Hepatocyte (in vitro differentiated cells): ENCODE results near the gene PM20D2. TPM values are rescaled to one million over a fixed set of nuclear protein-coding genes. Genes with fewer than 3 reads are reported as not detected.
"Not testable (repeated sequence)": the region's sequence is repeated elsewhere in the genome, so short reads cannot be mapped to it uniquely, and the experiment has no call there.

ENCODE experiments used
- DNase-seq: peaks from one replicate; pipeline ENCODE4 v3.0.0-alpha.2; 2016; ENCODE audit warnings: low spot score
- H2AFZ ChIP-seq: fragments of 200-600 bp; sonication (generic); 2 replicates; pipeline ENCODE4 v1.6.0; 2016; ENCODE audit warnings: antibody characterized with exemption, mild to moderate bottlenecking
- H3K27ac ChIP-seq: fragments of 200-600 bp; sonication (generic); 2 replicates; pipeline ENCODE4 v1.5.1; 2016; ENCODE audit warnings: mild to moderate bottlenecking
- H3K27me3 ChIP-seq: fragments of 200-600 bp; sonication (generic); 2 replicates; pipeline ENCODE4 v1.6.1; 2016
- H3K36me3 ChIP-seq: fragments of 200-600 bp; sonication (generic); replicated peaks from 2 replicates; pipeline ENCODE4 v1.5.1; 2016; ENCODE audit warnings: low read depth; ENCODE audit not compliant: insufficient read depth
- H3K4me1 ChIP-seq: fragments of 200-600 bp; sonication (generic); 2 replicates; pipeline ENCODE4 v1.5.1; 2016; ENCODE audit warnings: mild to moderate bottlenecking, moderate library complexity; ENCODE audit not compliant: insufficient read depth
- H3K4me2 ChIP-seq: fragments of 200-600 bp; sonication (generic); 2 replicates; pipeline ENCODE4 v1.6.0; 2016
- H3K4me3 ChIP-seq: fragments of 200-600 bp; sonication (generic); 2 replicates; pipeline ENCODE4 v1.5.1; 2016; ENCODE audit warnings: mild to moderate bottlenecking
- H3K79me2 ChIP-seq: fragments of 200-600 bp; sonication (generic); 2 replicates; pipeline ENCODE4 v1.6.0; 2017; ENCODE audit warnings: mild to moderate bottlenecking
- H3K9me2 ChIP-seq: fragments of 200-600 bp; sonication (generic); replicated peaks from 2 replicates; pipeline ENCODE4 v1.6.0; 2017; ENCODE audit warnings: mild to moderate bottlenecking; ENCODE audit not compliant: insufficient read depth
- H3K9me3 ChIP-seq: fragments of 200-600 bp; sonication (generic); 2 replicates; pipeline ENCODE4 v1.5.1; 2016; ENCODE audit warnings: low read depth, mild to moderate bottlenecking
- H4K20me1 ChIP-seq: fragments of 200-600 bp; sonication (generic); 2 replicates; pipeline ENCODE4 v1.6.0; 2016; ENCODE audit warnings: mild to moderate bottlenecking; ENCODE audit not compliant: insufficient read depth, poor library complexity, severe bottlenecking
- EZH2 ChIP-seq: fragments of 200-600 bp; sonication (generic); IDR thresholded peaks from 2 replicates; pipeline ENCODE4 v1.6.1; 2016; ENCODE audit warnings: antibody characterized with exemption, mild to moderate bottlenecking, borderline replicate concordance
- EZH2phosphoT487 ChIP-seq: fragments of 200-600 bp; sonication (generic); IDR thresholded peaks from one replicate; pipeline ENCODE4 v1.6.1; 2018; ENCODE audit warnings: antibody characterized with exemption, mild to moderate bottlenecking, low read depth, moderate library complexity; ENCODE audit not compliant: unreplicated experiment, severe bottlenecking
- WGBS: methylation state at CpG from one replicate; pipeline ENCODE4 v1.1.6; 2016; ENCODE audit warnings: low lambda C conversion rate; ENCODE audit errors: missing lambda C conversion rate; 5-methylcytosine and 5-hydroxymethylcytosine counted together
- polyA plus RNA-seq: library from polyadenylated mRNA; unstranded; fragments of >200 nt; fragmentation: Nextera tagmentation; extraction: Ambion mirVana; gene quantifications from 2 replicates; pipeline ENCODE4 v1.2.1, GENCODE V29; 2016
- total RNA-seq: library from RNA; depleted of rRNA; stranded (reverse); fragments of >200 nt; gene quantifications from 2 replicates; pipeline ENCODE4 v1.2.3, GENCODE V29; 2014
- TF ChIP-seq, protein P1 (sequence below): fragments of 200-600 bp; sonication (generic); IDR thresholded peaks from 2 replicates; pipeline ENCODE4 v1.5.1; 2016; ENCODE audit warnings: antibody characterized with exemption, mild to moderate bottlenecking; ENCODE audit not compliant: poor library complexity

Gene PM20D2
- total and polyA plus RNA-seq, 2 experiments from 2014 or later, result 9.5 to 25.3 TPM

DNA sequence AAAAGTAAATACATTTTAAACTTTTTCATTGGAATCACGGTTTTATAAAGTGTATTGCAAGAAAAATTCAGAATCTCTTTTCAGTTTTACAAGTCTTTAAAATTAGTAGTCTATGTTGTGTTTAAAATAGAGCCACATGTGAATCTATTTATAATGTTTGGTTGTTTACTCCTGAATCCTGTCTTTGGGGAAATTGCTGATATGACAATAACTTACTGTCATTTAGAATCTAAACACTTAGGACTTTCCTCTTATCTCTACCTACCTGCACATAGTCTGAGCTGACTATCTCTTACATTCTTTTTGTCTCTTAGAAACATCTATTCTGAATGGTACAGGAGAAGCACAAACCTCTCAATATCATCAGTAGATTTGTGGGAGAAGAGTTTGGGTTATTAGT, 23.9 kb upstream of the PM20D2 start:
- Histone ChIP-seq H3K79me2 (peaks cover 5% of the 10 kb centered on the region), H3K9me2 (no peaks in the 10 kb centered on the region), H3K27me3 (no peaks in the 10 kb centered on the region), H3K27ac (no peak overlapping the region), H3K9me3 (no peaks in the 10 kb centered on the region), H2AFZ (no peak overlapping the region), H3K36me3 (no peaks in the 10 kb centered on the region), H4K20me1 (no peaks in the 10 kb centered on the region), H3K4me1 (no peaks in the 10 kb centered on the region), H3K4me2 (no peak overlapping the region), H3K4me3 (no peak overlapping the region)
- 92% methylated on average over 1 of the region's 1 CpG for WGBS
- DNase-seq, result no peak
- TF ChIP-seq EZH2 (no peak), EZH2phosphoT487 (no peak)
- TF ChIP-seq, protein P1, sequence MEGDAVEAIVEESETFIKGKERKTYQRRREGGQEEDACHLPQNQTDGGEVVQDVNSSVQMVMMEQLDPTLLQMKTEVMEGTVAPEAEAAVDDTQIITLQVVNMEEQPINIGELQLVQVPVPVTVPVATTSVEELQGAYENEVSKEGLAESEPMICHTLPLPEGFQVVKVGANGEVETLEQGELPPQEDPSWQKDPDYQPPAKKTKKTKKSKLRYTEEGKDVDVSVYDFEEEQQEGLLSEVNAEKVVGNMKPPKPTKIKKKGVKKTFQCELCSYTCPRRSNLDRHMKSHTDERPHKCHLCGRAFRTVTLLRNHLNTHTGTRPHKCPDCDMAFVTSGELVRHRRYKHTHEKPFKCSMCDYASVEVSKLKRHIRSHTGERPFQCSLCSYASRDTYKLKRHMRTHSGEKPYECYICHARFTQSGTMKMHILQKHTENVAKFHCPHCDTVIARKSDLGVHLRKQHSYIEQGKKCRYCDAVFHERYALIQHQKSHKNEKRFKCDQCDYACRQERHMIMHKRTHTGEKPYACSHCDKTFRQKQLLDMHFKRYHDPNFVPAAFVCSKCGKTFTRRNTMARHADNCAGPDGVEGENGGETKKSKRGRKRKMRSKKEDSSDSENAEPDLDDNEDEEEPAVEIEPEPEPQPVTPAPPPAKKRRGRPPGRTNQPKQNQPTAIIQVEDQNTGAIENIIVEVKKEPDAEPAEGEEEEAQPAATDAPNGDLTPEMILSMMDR, result no peak

DNA sequence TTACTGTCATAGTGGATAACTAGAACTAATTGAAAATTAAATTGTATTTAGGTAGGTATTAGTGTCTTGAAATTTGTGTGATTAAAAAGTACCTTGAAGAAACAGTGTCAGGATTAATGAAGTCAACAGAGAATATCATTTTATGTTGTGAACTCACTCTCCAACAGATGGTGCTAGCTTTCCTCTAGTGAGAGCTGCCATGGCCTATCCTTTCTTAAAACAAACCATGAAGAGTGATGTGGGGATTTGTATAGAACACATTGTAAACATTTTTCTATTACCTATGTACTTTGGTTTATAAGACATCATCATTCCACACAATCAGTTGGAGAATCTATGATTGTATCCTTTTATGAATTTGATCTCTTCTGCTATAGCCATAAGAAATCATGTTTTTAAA, 23.2 kb upstream of the PM20D2 start:
- Histone ChIP-seq H3K27ac (no peak overlapping the region), H2AFZ (no peak overlapping the region), H3K4me2 (no peak overlapping the region), H3K9me2 (no peaks in the 10 kb centered on the region), H3K27me3 (no peaks in the 10 kb centered on the region), H3K9me3 (no peaks in the 10 kb centered on the region), H3K4me3 (no peak overlapping the region), H3K4me1 (no peaks in the 10 kb centered on the region), H4K20me1 (no peaks in the 10 kb centered on the region), H3K79me2 (no peaks in the 10 kb centered on the region), H3K36me3 (no peaks in the 10 kb centered on the region)
- DNase-seq, result peak; percentile 65
- TF ChIP-seq, protein P1, result peak; percentile 70
- no peak for TF ChIP-seq EZH2
- no peak for TF ChIP-seq EZH2phosphoT487

DNA sequence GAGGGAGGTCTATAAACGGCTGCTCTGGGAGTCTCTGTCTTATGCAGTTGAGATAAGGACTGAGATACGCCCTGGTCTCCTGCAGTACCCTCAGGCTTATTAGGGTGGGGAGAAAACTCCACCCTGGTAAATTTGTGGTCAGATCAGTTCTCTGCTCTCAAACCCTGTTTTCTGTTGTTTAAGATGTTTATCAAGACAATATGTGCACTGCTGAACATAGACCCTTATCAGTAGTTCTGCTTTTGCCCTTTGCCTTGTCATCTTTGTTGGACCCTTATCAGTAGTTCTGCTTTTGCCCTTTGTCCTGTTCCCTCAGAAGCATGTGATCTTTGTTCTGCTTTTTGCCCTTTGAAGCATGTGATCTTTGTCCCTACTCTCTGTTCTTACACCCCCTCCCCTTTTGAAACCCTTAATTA, 17.6 kb upstream of the PM20D2 start:
- H3K4me1 ChIP-seq, H3K27ac ChIP-seq, H4K20me1 ChIP-seq, H3K4me3 ChIP-seq, H3K27me3 ChIP-seq, H3K9me3 ChIP-seq, H3K9me2 ChIP-seq, H2AFZ ChIP-seq, DNase-seq, H3K4me2 ChIP-seq, H3K36me3 ChIP-seq, H3K79me2 ChIP-seq: not testable (repeated sequence)
- WGBS, result 76% methylated on average over 2 of the region's 2 CpGs

DNA sequence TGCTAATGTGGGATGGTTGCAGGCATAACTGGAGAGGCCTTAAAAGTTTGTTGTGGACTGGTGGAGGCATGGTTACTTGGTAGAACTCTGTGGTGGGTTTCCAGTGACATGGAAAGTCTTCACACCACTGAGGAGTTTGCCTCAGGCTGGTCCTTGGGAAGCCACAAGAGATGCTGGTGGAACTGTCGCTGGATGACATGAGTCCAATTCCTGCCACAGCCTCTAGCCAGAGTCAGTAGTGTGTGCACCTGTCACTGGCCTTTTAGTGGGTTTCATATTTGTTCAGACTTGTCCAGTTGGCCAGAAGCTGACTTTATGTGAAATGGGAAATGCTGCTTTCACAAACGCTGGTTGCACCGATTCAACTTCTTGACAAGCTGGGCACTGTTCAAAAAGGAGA, 14.3 kb upstream of the PM20D2 start:
- no peak overlapping the region for H3K4me3 ChIP-seq
- no peak overlapping the region for H3K27ac ChIP-seq
- no peaks in the 10 kb centered on the region for H4K20me1 ChIP-seq
- H3K9me2 ChIP-seq, result no peaks in the 10 kb centered on the region
- H2AFZ ChIP-seq, result no peak overlapping the region
- WGBS, result 99% methylated on average over 3 of the region's 3 CpGs
- H3K4me2 ChIP-seq, result no peak overlapping the region
- no peaks in the 10 kb centered on the region for H3K4me1 ChIP-seq
- H3K9me3 ChIP-seq, result no peaks in the 10 kb centered on the region
- no peak for DNase-seq
- H3K36me3 ChIP-seq, result no peaks in the 10 kb centered on the region
- no peaks in the 10 kb centered on the region for H3K79me2 ChIP-seq
- TF ChIP-seq, protein P1, result no peak
- TF ChIP-seq EZH2phosphoT487 (no peak), EZH2 (no peak)
- no peaks in the 10 kb centered on the region for H3K27me3 ChIP-seq
